Loucy (cell line): ENCODE results near the gene NONO.
"Not testable (repeated sequence)": the region's sequence is repeated elsewhere in the genome, so short reads cannot be mapped to it uniquely, and the experiment has no call there.

ENCODE experiments used
- H2AFZ ChIP-seq: fragments of 200-600 bp; sonication (generic); 2 replicates; pipeline ENCODE4 v1.6.0; 2016; ENCODE audit warnings: antibody characterized with exemption, mild to moderate bottlenecking, low read length, moderate library complexity
- H3F3A ChIP-seq: fragments of 200-600 bp; 2 replicates; pipeline ENCODE4 v1.6.0; 2016; ENCODE audit warnings: antibody characterized with exemption, low read depth, mild to moderate bottlenecking
- H3K27me3 ChIP-seq: fragments of 200-600 bp; sonication (generic); 2 replicates; pipeline ENCODE4 v1.6.1; 2014; ENCODE audit warnings: low read length, mild to moderate bottlenecking; ENCODE audit not compliant: insufficient read depth, poor library complexity, severe bottlenecking
- H3K36me3 ChIP-seq: fragments of 200-600 bp; sonication (generic); 2 replicates; pipeline ENCODE4 v1.6.1; 2016; ENCODE audit warnings: low read length; ENCODE audit not compliant: insufficient read depth
- H3K4me1 ChIP-seq: fragments of 200-600 bp; sonication (generic); 2 replicates; pipeline ENCODE4 v1.5.1; 2014; ENCODE audit warnings: low read length, mild to moderate bottlenecking; ENCODE audit not compliant: insufficient read depth, poor library complexity, severe bottlenecking
- H3K4me2 ChIP-seq: fragments of 200-600 bp; sonication (generic); 2 replicates; pipeline ENCODE4 v1.6.0; 2014; ENCODE audit warnings: antibody characterized with exemption, low read length, low read depth, mild to moderate bottlenecking; ENCODE audit not compliant: poor library complexity, severe bottlenecking
- H3K4me3 ChIP-seq: fragments of 200-600 bp; sonication (generic); 2 replicates; pipeline ENCODE4 v1.5.1; 2014; ENCODE audit warnings: low read length, mild to moderate bottlenecking, mixed read lengths; ENCODE audit not compliant: poor library complexity, severe bottlenecking
- H3K79me2 ChIP-seq: fragments of 200-600 bp; sonication (generic); 2 replicates; pipeline ENCODE4 v1.6.1; 2014; ENCODE audit warnings: low read length; ENCODE audit not compliant: insufficient read depth
- H3K9ac ChIP-seq: fragments of 200-600 bp; sonication (generic); 2 replicates; pipeline ENCODE4 v1.6.0; 2014; ENCODE audit warnings: mild to moderate bottlenecking, low read depth, low read length, moderate library complexity; ENCODE audit not compliant: poor library complexity, severe bottlenecking
- H3K9me2 ChIP-seq: fragments of 200-600 bp; sonication (generic); replicated peaks from 2 replicates; pipeline ENCODE4 v1.6.1; 2016; ENCODE audit warnings: low read depth, low read length, mixed read lengths
- H3K9me3 ChIP-seq: fragments of 200-600 bp; sonication (generic); 2 replicates; pipeline ENCODE4 v1.6.1; 2014; ENCODE audit warnings: mild to moderate bottlenecking, antibody characterized with exemption, low read length, low read depth; ENCODE audit not compliant: insufficient read depth
- H4K20me1 ChIP-seq: fragments of 200-600 bp; sonication (generic); 2 replicates; pipeline ENCODE4 v1.6.0; 2014; ENCODE audit warnings: antibody characterized with exemption, low read length, mild to moderate bottlenecking; ENCODE audit not compliant: insufficient read depth, poor library complexity, severe bottlenecking
- CTCF ChIP-seq: fragments of 200-600 bp; sonication (generic); conservative IDR thresholded peaks from 2 replicates; pipeline ENCODE4 v1.5.1; 2014; ENCODE audit warnings: mild to moderate bottlenecking, antibody characterized with exemption, low read length
- EZH2phosphoT487 ChIP-seq: fragments of 200-600 bp; IDR thresholded peaks from 2 replicates; pipeline ENCODE4 v1.6.1; 2018; ENCODE audit warnings: antibody characterized with exemption, mild to moderate bottlenecking, moderate library complexity, borderline replicate concordance

The NONO gene

GRCh38 chrX:71320126-71320525, 36.7 kb downstream of the NONO start:
- TF ChIP-seq CTCF, result no peak
- TF ChIP-seq EZH2phosphoT487, result no peak
- Histone ChIP-seq H4K20me1 (no peaks in the 10 kb centered on the region), H3K36me3 (no peaks in the 10 kb centered on the region), H3K4me1 (no peaks in the 10 kb centered on the region), H3K4me2 (no peak overlapping the region), H3K9me3 (no peaks in the 10 kb centered on the region), H3K4me3 (no peak overlapping the region), H3K9ac (no peak overlapping the region), H3K27me3 (no peaks in the 10 kb centered on the region), H3K9me2 (no peaks in the 10 kb centered on the region), H2AFZ (no peak overlapping the region), H3K79me2 (no peaks in the 10 kb centered on the region), H3F3A (no peaks in the 10 kb centered on the region)

- no peak for TF ChIP-seq EZH2phosphoT487
- TF ChIP-seq CTCF, result no peak
- H3K4me1 ChIP-seq, result no peaks in the 10 kb centered on the region
- H3K9me2 ChIP-seq, result no peaks in the 10 kb centered on the region
- H3K4me3 ChIP-seq, result no peak overlapping the region
- H3K9ac ChIP-seq, result no peak overlapping the region
- no peaks in the 10 kb centered on the region for H3K9me3 ChIP-seq
- no peaks in the 10 kb centered on the region for H3K27me3 ChIP-seq
- no peak overlapping the region for H3K4me2 ChIP-seq
- no peaks in the 10 kb centered on the region for H3K79me2 ChIP-seq
- no peaks in the 10 kb centered on the region for H3F3A ChIP-seq
- no peaks in the 10 kb centered on the region for H4K20me1 ChIP-seq
- H2AFZ ChIP-seq, result no peak overlapping the region
- H3K36me3 ChIP-seq, result no peaks in the 10 kb centered on the region
Observed at GRCh38 chrX:71321731-71322130, 38.3 kb downstream of the NONO start.

- H3K9me2 ChIP-seq, H2AFZ ChIP-seq, H3K9me3 ChIP-seq, H3K4me1 ChIP-seq, H3K27me3 ChIP-seq, H3K9ac ChIP-seq, H3K79me2 ChIP-seq, H3K36me3 ChIP-seq, H3K4me2 ChIP-seq, H4K20me1 ChIP-seq, H3K4me3 ChIP-seq, H3F3A ChIP-seq: not testable (repeated sequence)
Observed at GRCh38 chrX:71324452-71324851, 41.0 kb downstream of the NONO start.

DNA sequence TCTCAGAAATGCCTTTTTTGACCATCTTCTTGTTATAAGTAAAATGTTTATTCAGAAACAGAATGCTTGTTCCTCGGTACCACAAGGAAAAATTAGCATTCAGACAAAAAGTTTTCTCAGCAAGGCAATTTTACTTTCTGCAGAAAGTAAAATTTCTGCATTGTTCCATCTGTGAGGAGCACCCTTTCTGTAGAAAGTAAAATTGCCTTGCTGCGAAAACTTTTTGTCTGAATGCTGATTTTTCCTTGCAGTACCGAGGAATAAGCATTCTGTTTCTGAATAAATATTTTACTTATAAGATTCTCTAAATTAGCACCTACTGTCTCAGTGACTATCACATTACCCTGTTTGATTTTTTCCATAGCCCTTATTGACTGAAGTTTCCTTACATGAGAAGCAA, 43.0 kb downstream of the NONO start:
- Histone ChIP-seq H3K79me2 (no peaks in the 10 kb centered on the region), H3F3A (no peaks in the 10 kb centered on the region), H4K20me1 (no peaks in the 10 kb centered on the region), H3K36me3 (no peaks in the 10 kb centered on the region), H3K9me3 (no peaks in the 10 kb centered on the region), H3K4me2 (no peak overlapping the region), H3K4me3 (no peak overlapping the region), H3K9ac (no peak overlapping the region), H3K27me3 (no peaks in the 10 kb centered on the region), H3K4me1 (no peaks in the 10 kb centered on the region), H3K9me2 (no peaks in the 10 kb centered on the region), H2AFZ (no peak overlapping the region)
- TF ChIP-seq CTCF (no peak), EZH2phosphoT487 (no peak)

GRCh38 chrX:71349151-71349665, 65.8 kb downstream of the NONO start:
- not testable (repeated sequence) for H3K27me3 ChIP-seq, H3K79me2 ChIP-seq, H4K20me1 ChIP-seq

More at GRCh38 chrX:71349151-71349665, 65.8 kb downstream of the NONO start:
- not testable (repeated sequence) for H3K9me3 ChIP-seq, H3F3A ChIP-seq, H3K4me3 ChIP-seq, H3K9me2 ChIP-seq, H3K4me2 ChIP-seq, H3K4me1 ChIP-seq, H3K9ac ChIP-seq, H3K36me3 ChIP-seq, H2AFZ ChIP-seq
